IPS DF 19.7 (cell line): ENCODE data around the gene ARHGAP30.
A peak's percentile ranks its signal among the peaks of the same experiment; 100 is the strongest.
"Not testable (repeated sequence)": the region's sequence is repeated elsewhere in the genome, so short reads cannot be mapped to it uniquely, and the experiment has no call there.

ENCODE experiments used
- DNase-seq: peaks from one replicate; pipeline ENCODE4 v3.0.0-alpha.2; 2013; ENCODE audit warnings: low read depth, low spot score

The ARHGAP30 gene, protein sequence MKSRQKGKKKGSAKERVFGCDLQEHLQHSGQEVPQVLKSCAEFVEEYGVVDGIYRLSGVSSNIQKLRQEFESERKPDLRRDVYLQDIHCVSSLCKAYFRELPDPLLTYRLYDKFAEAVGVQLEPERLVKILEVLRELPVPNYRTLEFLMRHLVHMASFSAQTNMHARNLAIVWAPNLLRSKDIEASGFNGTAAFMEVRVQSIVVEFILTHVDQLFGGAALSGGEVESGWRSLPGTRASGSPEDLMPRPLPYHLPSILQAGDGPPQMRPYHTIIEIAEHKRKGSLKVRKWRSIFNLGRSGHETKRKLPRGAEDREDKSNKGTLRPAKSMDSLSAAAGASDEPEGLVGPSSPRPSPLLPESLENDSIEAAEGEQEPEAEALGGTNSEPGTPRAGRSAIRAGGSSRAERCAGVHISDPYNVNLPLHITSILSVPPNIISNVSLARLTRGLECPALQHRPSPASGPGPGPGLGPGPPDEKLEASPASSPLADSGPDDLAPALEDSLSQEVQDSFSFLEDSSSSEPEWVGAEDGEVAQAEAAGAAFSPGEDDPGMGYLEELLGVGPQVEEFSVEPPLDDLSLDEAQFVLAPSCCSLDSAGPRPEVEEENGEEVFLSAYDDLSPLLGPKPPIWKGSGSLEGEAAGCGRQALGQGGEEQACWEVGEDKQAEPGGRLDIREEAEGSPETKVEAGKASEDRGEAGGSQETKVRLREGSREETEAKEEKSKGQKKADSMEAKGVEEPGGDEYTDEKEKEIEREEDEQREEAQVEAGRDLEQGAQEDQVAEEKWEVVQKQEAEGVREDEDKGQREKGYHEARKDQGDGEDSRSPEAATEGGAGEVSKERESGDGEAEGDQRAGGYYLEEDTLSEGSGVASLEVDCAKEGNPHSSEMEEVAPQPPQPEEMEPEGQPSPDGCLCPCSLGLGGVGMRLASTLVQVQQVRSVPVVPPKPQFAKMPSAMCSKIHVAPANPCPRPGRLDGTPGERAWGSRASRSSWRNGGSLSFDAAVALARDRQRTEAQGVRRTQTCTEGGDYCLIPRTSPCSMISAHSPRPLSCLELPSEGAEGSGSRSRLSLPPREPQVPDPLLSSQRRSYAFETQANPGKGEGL

DNA sequence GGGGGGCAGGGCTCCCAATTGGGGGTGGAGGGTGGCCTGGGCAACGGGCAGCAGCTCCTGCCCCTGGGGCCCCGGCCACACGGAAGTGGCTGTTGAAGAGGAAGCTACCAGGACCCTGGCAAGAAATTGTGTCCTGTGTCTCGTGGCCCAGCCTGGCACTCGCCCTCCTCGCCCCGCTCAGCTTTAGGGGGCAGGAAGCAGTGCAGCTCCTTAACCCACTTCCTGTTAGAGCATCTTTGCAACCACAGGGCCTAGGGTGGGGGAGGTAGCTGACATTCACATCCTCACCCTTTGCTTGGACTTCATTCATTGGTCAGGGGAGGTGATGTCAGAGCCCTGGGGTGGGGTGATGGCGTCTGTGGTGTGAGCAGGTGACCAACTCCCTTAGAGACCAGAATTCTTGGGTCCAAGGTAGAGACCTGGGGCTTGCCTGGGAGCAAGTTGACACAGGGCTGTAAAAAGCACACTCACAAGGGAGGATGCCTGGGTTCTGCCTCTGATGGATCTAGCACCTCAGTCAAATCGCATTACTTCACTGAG is at the start of gene ARHGAP30:
TSS of gene ARHGAP30 (minus strand) at position 161 of the 540 bp plus-strand sequence. CDS start 267 bp downstream, outside the sequence.
- DNase-seq, result no peak

- peak; percentile 69 for DNase-seq
These were observed 48.3 kb upstream of the ARHGAP30 start, which contains the start of the genes NIT1 and PFDN2 for GRCh38 chr1:161117759-161118581. NIT1 (plus strand) TSS chr1:161118105; CDS start chr1:161118177, 72 bp downstream. PFDN2 (minus strand) TSS chr1:161118037; CDS start chr1:161118026, 11 bp downstream.

DNA sequence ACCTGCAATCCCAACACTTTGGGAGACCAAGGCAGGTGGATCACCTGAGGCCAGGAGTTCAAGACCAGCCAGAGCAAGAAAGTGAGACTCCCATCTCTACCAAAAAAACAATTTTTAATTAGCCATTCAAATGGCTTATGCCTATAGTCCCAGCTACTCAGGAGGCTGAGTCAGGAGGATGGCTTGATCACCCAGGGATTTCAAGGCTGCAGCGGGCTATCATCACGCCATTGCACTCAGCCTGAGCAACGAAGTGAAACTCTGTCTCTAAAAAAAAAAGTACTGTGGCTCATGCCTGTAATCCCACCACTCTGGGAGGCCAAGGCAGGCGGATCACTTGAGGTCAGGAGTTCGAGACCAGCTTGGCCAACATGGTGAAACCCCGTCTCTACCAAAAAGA is 46.3 kb upstream of the ARHGAP30 start:
- not testable (repeated sequence) for DNase-seq

GRCh38 chr1:161115132-161115711 is 45.5 kb upstream of the ARHGAP30 start:
- no peak for DNase-seq

DNA sequence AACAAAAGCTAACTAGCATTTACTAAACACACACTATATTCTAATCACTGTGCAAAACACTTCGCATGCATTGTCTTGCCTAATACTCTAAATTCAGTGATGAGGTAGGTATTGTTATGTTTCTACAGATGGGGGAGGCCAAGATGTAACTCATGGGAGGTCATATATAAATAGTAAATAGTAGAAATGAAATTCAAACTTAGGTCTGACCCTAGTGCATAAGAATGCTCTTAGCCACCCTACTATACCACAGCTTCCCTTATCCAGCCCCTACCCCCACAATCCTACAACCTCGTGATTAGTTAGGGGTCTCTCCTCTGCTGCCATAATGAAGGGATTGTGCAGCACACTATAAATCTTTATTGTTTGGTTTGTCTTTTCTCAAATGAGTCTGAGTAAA is 44.9 kb upstream of the ARHGAP30 start:
- no peak for DNase-seq

DNA sequence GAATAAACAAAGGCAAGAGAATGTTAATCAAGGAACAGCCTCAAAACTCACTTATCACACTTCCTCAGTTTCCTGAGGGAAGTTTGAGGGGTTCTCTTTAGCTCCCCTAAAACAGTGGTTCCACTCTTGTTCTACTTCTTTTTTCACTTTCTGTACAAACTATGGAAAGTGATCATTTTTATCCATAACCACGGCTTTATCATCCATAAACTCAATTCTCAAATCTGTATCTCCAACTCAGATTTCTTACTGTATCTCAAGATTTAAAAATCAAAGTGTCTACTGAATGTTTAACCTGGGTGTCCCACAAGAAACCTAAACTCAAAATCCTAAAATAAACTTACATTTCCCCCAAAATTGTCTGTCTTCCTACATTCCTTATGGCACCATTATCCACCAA is 44.2 kb upstream of the ARHGAP30 start:
- no peak for DNase-seq

DNA sequence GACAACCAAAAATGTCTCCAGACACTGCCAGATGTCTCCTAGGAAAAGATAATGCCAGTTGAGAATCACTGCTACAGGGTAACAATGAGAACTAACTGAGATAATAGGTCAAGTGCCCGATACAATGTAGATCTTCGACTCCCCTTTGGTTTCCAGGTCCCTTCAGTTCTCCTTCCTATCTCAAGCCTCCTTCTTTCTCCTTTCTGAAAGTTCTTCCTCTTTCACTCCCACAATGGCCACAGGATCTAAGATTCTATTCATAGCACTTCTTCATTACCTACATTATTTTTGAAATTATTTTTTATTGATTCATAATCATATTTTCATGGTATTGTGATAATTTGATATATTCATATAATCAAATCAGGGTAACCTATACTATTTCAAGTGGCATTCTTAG is 41.8 kb upstream of the ARHGAP30 start:
- no peak for DNase-seq

DNA sequence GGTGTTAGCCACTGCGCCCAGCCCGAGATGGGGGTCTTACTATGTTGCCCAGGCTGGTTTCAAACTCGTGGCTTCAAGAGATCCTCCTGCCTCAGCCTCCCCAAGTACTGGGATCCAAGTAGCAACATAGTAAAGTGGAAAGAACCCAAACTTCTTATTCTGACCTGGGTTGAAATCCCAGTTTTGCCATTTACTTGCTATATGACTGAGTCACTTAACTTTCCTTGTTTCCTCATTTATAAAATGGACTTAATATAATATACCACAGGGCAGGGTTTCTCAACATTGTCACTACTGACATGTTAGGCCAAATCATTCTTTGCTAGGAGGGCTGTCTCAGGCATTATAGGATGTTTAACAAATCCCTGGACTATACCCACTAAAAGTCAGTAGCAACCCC is 41.4 kb upstream of the ARHGAP30 start:
- no peak for DNase-seq

DNA sequence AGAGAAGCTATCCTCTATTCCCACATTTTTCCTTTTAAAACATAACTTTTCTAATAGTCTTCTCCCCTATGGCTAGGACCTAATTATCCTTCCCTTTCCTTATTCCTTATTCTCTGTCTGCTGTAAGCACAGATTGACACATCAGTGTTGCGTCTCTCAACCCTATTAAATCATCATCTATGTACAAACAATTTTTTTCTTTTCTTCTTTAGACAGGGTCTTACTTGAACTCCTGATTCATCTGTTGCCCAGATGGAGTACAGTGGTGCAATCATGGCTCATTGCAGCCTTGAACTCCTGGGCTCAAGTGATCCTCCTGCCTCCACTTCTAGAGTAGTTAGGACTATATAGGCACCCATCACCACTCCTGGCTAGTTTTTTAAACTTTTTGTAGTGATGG is 36.7 kb upstream of the ARHGAP30 start:
- no peak for DNase-seq

DNA sequence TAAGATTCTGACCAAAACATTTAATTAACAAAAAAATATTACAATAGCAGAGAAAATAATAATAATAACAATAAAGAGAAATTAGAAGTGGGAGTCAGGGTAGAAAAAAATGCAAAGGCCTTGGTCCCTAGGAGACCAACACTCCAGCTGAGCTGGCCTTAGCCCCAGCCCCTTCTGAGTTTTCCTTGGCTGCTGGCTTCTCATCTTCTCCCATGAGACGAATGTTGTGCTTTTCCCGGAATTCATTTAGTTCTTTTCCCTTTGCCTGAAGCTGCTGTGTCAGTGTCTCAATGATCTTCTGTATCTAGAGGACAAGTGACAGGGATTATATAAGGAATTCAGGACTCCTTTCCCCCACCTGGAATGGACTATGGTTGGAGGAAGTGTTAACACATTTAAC is 30.9 kb upstream of the ARHGAP30 start:
- DNase-seq, result no peak

DNA sequence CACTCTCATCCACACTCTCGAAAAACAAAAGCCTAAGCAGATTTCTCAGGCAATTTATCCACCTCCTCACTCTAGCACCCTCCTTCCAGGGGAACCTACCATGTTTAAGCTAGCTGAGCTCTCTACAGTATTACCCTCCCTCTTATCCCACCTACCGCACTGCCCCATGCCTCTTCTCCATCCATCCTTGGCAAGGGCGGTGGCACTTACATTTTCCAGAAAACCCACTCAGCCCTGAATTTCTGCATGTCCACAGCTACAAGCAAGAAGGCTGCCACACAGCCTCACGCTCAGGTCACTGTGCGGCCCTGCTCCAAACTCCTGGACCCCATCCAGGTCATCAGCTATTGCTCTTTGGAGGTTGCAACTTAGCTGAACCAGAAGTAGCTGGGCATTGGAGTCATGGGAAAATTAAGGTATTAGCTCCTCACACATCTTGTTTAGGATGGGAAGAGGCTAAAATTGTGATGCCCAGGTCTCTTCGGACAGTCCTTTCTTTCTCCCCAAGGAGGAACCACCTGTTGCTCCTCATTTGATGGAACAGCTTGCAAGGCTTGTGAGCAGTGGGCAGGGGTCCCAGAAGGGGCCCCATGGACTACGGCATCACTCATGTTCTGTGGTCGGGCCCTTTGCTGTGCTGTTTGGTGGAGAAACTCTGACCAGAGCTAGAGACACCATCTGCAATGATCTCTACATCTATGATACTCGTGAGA is 29.6 kb upstream of the ARHGAP30 start:
- DNase-seq, result no peak

- DNase-seq, result peak; percentile 95
These were observed 28.7 kb upstream of the ARHGAP30 start, which contains the start of gene KLHDC9 for GRCh38 chr1:161098210-161099068. KLHDC9 (plus strand) TSS chr1:161098361; CDS start chr1:161098536, 175 bp downstream.

- no peak for DNase-seq
These were observed 26.8 kb upstream of the ARHGAP30 start for GRCh38 chr1:161096530-161096929.

DNA sequence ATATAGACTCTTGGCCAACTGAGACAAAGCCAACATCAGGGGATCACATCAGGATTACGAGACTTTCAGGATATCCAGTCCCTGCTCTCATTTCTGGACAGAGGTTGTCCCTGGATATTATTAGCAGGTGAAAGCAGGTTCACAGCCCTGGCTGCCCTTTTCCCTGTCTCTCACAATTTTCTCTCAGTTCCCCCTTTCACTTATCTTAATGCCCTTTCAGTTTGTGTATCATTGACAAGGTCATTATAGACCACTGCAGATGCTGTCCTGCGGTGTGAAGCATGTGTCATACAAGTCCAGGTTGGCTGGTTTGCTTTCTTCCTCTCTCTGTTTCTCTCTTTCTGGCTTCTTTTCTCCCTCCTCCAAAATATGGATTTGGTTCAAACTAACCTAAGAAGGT is 26.3 kb upstream of the ARHGAP30 start:
- DNase-seq, result no peak

GRCh38 chr1:161095230-161095629 is 25.5 kb upstream of the ARHGAP30 start:
- DNase-seq, result no peak

GRCh38 chr1:161094481-161094880 is 24.8 kb upstream of the ARHGAP30 start:
- no peak for DNase-seq

GRCh38 chr1:161092621-161093028 is 22.9 kb upstream of the ARHGAP30 start:
- no peak for DNase-seq

GRCh38 chr1:161091796-161092507 is 22.3 kb upstream of the ARHGAP30 start:
- DNase-seq, result no peak
